HG02642 (cell line): ENCODE results near the gene ABCA1.
"Not testable (repeated sequence)": the region's sequence is repeated elsewhere in the genome, so short reads cannot be mapped to it uniquely, and the experiment has no call there.

Experiments used
- ATAC-seq: cut with Tn5 transposase; IDR thresholded peaks from one replicate; pipeline ENCODE4 v1.9.1; 2021; ENCODE audit warnings: mild to moderate bottlenecking; ENCODE audit not compliant: unreplicated experiment, poor library complexity

ABCA1 gene

GRCh38 chr9:104873489-104873850, 54.5 kb downstream of the ABCA1 start:
- no peak for ATAC-seq

- ATAC-seq, result no peak
Measured at GRCh38 chr9:104872656-104873488, 55.1 kb downstream of the ABCA1 start.

- ATAC-seq, result no peak
Measured at GRCh38 chr9:104871961-104872527, 55.9 kb downstream of the ABCA1 start.

GRCh38 chr9:104869811-104870210, 58.1 kb downstream of the ABCA1 start:
- ATAC-seq, result no peak

- ATAC-seq, result peak; percentile 88
Measured at GRCh38 chr9:104868687-104869404, 59.1 kb downstream of the ABCA1 start.

- no peak for ATAC-seq
Measured at GRCh38 chr9:104868303-104868686, 59.7 kb downstream of the ABCA1 start.

- no peak for ATAC-seq
Measured at GRCh38 chr9:104866191-104866590, 61.8 kb downstream of the ABCA1 start.

- no peak for ATAC-seq
Measured at GRCh38 chr9:104864675-104865104, 63.3 kb downstream of the ABCA1 start.

- peak; percentile 82 for ATAC-seq
Measured at GRCh38 chr9:104863180-104863883, 64.6 kb downstream of the ABCA1 start.

GRCh38 chr9:104861397-104861796, 66.6 kb downstream of the ABCA1 start:
- ATAC-seq, result no peak

- ATAC-seq, result no peak
Measured at GRCh38 chr9:104860263-104860662, 67.7 kb downstream of the ABCA1 start.

- no peak for ATAC-seq
Measured at GRCh38 chr9:104858846-104859245, 69.1 kb downstream of the ABCA1 start.

- no peak for ATAC-seq
Measured at GRCh38 chr9:104858271-104858670, 69.7 kb downstream of the ABCA1 start.

- no peak for ATAC-seq
Measured at GRCh38 chr9:104856413-104856941, 71.5 kb downstream of the ABCA1 start.

GRCh38 chr9:104855807-104856206, 72.1 kb downstream of the ABCA1 start:
- no peak for ATAC-seq

- not testable (repeated sequence) for ATAC-seq
Measured at GRCh38 chr9:104855258-104855657, 72.7 kb downstream of the ABCA1 start.

- no peak for ATAC-seq
Measured at GRCh38 chr9:104854613-104855012, 73.3 kb downstream of the ABCA1 start.

GRCh38 chr9:104853683-104854082, 74.3 kb downstream of the ABCA1 start:
- no peak for ATAC-seq

GRCh38 chr9:104853159-104853558, 74.8 kb downstream of the ABCA1 start:
- no peak for ATAC-seq

GRCh38 chr9:104851546-104851920, 76.4 kb downstream of the ABCA1 start:
- ATAC-seq, result no peak
